Vagina (tissue), 2 donors: ENCODE results near the gene ATP2A2.

Source experiments
- CTCF ChIP-seq, 3 experiments: fragments of 450-650 bp in 2 of 3; fragments of 200-600 bp in 1 of 3; sonication (generic) in 1 of 3; IDR thresholded peaks; one replicate each; pipeline ENCODE4 v1.5.1; 2017 to 2019; ENCODE audit warnings: antibody characterized with exemption in 3 of 3, mild to moderate bottlenecking in 2 of 3, moderate library complexity in 2 of 3
- POLR2A ChIP-seq, 2 donors: fragments of 450-650 bp; IDR thresholded peaks; one replicate each; pipeline ENCODE4 v1.6.1; 2017; ENCODE audit warnings: antibody characterized with exemption in 2 of 2, mild to moderate bottlenecking in 2 of 2, moderate library complexity in 2 of 2

- TF ChIP-seq CTCF (IDR thresholded peaks at IDR 0.05): no peak
- TF ChIP-seq POLR2A (IDR thresholded peaks at IDR 0.05): no peak
Measured at GRCh38 chr12:110262442-110263388, 18.3 kb upstream of the ATP2A2 start.
